ENCODE data around the gene SYTL3.

The SYTL3 gene

GRCh38 chr6:158778005-158778527 is 128.2 kb downstream of the SYTL3 start:
- no peak for TF ChIP-seq CTCF (conservative IDR thresholded peaks at IDR 0.05; ENCODE audit: low read depth, low read length)
- H3K4me3 ChIP-seq (ENCODE audit: low read length): no peak overlapping the region
- no peak for DNase-seq (ENCODE audit: low read depth)

DNA sequence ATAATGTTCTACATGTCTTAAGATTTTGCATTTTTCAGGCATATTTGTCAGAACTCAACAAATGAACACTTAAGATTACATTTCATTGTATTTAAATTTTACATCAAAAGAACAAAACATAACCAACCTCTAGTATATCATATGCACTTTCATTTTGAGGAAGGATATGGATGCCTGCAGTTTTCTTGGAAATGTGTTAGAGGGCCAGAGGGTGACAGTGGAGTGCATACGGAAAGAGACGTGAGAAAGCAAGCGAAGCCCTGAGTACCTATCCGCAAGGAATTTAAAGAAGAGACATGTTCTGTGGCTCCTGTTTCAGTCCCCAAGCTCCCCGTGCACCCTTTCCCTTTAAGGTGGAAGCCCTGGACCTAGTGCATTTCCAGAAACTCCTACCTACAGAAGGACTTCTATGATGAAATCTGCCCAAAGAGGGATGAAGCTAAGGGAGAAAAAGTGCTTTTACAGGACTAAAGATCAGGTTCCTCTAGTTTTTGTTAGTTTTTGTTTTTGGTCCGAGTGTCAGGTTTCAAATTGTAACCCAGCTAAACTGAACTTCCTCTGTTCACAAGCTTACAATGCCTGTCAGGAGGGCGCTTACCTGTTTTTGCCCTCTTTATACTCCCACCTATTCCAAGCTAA is 130.5 kb downstream of the SYTL3 start:
- TF ChIP-seq CTCF (conservative IDR thresholded peaks at IDR 0.05; ENCODE audit: low read depth, low read length): no peak
- DNase-seq (ENCODE audit: low read depth): no peak
- H3K4me3 ChIP-seq (ENCODE audit: low read length): no peak overlapping the region

DNA sequence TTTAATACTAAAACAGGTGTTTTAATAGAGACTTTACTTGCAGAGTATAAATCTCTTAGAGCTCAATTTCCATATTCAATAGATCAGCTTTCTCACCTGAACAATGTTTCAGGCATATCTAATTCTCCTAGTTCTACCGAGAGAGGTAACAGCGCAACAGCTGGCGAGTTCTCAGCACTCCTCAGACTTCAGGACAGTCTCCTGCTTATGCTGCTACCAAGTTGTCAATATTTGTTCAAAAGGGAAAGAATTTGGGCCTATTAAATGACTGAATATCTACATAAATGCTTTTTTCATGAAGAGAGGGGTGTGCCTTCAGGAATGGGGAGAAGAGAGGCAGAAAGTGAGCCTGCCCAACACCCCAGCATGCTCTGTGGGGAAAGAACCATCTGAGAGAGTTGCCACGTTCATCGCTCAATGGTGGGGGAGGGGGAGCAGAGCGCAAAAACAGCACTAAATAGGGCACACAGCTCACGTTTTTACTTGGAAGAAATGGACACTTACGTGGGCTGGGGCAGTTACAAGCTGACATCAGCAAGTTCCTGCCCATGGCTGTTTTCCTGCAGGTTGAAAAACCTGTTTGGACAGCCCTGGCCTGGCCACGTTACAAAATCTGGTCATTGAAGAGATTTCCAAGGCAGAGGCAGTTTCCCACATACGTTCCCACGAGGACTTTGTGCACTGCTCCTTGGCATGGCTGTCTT is 131.3 kb downstream of the SYTL3 start:
- TF ChIP-seq CTCF (conservative IDR thresholded peaks at IDR 0.05; ENCODE audit: low read depth, low read length): no peak
- no peak overlapping the region for H3K4me3 ChIP-seq (ENCODE audit: low read length)
- DNase-seq (ENCODE audit: low read depth): no peak

DNA sequence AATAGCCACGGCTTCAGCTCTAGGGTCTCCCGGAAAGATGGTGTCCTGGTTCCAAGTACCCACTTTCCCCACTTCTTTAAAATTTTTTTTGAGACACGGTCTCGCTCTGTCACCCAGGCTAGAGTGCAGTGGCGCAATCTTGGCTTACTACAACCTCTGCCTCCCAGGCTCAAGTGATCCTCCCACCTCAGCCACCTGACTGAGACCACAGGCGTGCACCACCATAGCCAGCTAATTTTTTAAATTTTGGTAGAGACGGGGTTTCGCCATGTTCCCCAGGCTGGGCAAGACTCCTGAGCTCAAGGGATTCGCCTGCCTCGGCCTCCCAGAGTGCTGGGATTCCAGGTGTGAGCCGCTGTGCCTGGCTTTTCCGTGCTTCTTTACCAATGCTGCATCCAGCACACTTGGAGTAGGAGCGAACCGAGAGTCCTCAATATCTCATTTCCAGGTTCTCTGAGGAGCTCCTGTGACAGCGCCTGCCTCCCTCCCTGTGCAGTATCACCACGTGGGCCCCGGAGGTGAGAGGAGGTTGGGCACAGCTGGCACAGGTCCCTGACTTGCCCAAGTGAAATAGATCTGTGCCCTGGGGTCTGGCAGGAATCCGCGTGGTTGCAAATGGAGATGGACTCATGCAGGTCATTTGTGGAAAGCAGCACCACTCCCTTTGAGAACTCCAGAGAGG is 132.0 kb downstream of the SYTL3 start:
- TF ChIP-seq CTCF (conservative IDR thresholded peaks at IDR 0.05; ENCODE audit: low read depth, low read length): no peak
- H3K4me3 ChIP-seq (ENCODE audit: low read length): no peak overlapping the region
- no peak for DNase-seq (ENCODE audit: low read depth)

GRCh38 chr6:158782432-158783166 is 132.7 kb downstream of the SYTL3 start:
- TF ChIP-seq CTCF (conservative IDR thresholded peaks at IDR 0.05; ENCODE audit: low read depth, low read length): no peak
- no peak overlapping the region for H3K4me3 ChIP-seq (ENCODE audit: low read length)
- no peak for DNase-seq (ENCODE audit: low read depth)

DNA sequence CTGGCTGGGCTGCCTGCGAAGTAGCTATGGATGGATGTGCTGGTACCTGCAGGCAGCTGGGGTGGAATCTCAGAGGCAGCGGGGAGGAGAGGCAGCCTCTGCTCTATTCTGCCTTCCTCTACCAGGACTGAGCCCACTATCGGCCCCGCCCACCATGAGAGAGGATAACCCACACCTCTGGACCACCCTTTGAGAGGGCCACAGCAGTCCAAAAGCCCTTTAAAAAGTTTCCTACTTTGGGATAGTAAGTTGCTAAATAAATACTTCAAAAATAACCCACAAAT is 133.3 kb downstream of the SYTL3 start:
- no peak for DNase-seq (ENCODE audit: low read depth)
- H3K4me3 ChIP-seq (ENCODE audit: low read length): no peak overlapping the region
- TF ChIP-seq CTCF (conservative IDR thresholded peaks at IDR 0.05; ENCODE audit: low read depth, low read length): no peak
